HK-2 (cell line): ENCODE results near the gene ANGPTL4.
"Not testable (repeated sequence)": the region's sequence is repeated elsewhere in the genome, so short reads cannot be mapped to it uniquely, and the experiment has no call there.

Source experiments
- DNase-seq: peaks from one replicate; pipeline ENCODE4 v3.0.0-alpha.2; 2018; ENCODE audit not compliant: unreplicated experiment

ANGPTL4 gene

DNA sequence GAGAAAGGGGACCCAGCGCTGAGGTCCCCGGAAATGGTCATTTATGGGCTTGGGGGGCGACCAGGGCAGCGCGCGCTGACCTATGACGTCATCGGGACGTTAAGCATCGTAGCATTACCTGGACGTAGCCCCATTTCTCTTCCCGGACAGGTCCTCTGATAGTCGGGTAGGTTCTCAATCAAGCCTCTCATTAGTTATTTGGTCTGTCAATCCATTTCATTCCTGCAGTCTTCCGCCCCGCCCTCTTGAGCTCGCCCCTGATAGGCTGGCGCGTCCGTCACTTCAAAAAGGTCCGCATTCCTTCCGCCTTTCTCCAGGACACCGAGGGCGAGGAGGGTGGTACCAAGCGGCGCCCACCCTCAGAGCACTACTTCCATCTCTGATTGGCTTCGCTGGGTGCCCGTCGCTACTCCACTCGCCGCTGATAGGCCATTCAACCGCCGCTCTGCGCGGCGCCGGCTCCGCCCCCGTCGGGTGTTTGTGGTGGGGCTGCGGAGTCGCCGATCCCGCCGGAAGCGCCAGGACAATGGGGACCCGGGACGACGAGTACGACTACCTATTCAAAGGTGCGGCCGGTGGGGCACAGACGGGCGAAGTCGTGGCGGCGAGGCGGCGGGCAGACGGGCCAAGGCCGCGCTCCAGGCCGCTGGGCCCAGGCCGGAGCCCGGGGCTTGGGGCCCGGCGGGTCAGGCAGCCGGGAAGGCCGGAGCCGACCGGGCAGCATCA, 26.1 kb downstream of the ANGPTL4 start, which contains the start of gene RAB11B:
Gene RAB11B, plus strand, starts transcription at position 470 of the 726 bp plus-strand sequence. Its CDS starts 57 bp downstream, at position 527.
- DNase-seq, result peak; percentile 100

DNA sequence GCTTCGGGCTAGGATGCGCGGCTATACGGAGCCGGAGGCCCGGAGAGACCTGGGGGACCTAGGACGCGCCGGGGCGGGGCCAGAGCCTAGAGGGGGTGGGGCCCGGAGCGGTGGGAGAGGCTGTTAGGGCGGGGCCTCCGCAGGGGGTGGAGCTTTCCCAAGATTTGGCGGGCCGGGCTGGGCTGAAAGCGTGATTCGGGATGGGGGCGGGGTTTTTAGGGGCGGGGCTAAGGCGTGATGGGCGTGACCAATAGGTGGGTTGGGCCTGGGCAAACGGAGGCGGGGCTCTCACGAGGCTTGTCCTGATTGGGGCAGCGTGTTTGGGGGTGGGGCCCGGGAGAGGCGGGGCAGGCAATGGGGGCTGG, 26.6 kb downstream of the ANGPTL4 start:
- DNase-seq, result peak; percentile 96

DNA sequence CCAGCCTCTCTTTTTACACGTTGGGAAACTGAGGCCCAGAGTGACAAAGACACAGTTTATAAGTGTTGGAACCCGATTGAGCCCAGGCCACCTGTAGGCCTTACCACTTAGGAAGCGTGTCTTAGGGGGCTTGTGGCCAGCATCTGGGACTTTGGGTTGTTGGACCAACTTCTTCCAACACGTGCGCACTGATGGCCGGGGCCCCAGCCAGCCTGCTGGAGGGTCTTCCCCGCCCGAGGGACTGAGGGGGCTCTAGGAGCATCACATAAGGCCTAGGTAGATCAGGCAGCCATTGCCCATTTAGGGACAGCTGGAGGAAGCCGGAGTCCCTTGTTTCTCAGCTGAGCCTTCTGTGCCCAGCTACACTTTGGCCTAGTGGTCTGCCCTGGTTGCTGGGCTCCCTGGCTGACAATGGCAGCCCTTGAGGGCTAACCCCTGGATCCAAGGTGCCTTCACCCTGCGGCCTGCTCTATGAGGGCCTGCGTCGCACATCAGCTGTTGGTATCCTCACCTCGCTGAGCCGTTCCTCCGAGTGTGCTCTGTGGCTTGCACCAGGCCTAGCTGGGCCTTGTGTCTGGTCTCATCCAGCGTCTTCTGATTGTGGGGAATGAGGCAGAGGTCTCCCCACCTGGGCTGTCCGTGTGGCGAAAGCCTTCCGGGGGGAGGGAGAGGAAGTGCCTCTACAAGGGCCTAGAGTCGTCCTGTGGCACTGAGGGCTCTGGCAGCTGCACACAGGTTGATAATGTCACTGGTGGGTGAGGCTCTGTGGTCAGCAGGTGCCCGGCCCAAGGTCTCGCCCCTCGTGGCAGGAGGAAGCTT, 27.5 kb downstream of the ANGPTL4 start:
- no peak for DNase-seq

DNA sequence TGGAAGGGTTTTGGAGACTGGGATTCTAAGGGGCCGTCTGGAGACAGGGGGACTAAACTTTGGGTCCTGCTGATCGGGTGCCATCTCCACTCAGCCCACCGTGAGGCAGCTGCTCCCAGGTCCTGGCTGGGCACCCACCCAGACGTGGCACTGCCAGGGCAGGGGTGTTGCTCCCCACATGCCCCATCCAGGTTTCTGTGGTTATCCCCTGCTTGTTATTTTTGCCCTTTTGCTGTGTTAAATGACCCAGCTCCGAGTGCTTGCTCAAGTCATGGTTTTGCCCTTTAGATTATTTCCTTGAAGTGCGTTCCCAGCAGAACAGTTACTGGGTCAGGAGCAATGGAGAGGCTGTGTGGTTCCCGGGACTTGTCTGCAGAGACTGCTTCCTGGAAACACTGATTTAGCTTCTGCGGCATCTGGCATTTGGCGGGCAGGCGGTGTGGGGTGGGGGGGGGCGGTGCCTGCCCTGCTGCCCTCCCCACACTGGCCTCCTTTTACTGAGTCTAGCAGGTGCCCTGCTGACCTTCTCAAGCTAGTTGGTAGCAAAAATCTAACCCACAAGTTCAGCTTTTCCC, 28.1 kb downstream of the ANGPTL4 start:
- no peak for DNase-seq

DNA sequence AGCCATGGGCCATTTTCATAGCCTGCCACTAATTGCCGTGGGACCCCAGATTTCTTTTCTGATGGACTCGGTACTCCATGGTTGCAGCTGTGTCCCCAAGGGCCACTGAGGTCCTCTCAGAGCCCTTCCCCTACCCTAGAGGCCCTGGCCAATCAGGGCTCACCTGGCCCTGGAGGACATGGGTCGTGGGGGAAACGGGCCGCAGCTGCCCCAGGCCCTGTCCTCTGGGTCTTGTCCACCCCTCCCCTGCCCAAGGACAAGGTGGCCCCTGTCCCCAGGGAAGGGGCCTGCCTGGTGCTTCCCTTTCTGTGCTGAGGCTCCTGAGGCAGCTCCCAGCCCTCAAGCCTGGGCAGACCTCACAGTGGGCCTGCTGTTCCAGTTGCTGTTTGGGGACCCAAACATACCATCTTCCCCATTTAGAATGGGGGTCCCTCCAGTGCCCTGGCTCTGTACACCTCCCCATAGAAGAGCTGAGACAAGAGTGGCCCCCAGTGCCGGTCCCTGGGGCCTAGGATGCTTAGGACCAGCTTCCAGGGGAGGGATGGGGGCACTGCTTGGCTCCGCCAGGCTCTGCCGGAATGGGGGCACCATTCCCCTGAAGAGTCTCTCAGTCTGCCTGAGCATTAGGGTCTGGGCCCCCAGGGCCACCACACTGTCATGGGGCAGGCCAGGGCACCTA, 29.4 kb downstream of the ANGPTL4 start:
- no peak for DNase-seq

DNA sequence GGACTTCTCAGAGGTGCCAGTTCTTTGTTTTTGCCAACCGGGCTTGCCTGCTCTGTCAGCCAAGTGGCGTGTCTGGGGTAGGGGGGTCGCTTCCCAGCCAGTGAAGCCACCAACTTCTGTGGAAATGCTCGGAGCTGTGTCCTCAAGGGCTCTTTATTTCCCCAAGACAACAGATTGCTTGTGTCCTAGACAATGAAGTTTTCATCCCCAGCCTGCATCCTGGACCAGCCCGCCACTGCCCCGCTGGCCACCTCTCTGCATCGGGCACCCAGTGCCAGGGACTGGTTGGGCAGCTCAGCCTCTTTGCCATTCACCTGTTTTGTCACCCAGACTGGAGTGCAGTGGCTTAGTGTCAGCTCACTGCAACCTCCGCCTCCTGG, 29.9 kb downstream of the ANGPTL4 start:
- no peak for DNase-seq

DNA sequence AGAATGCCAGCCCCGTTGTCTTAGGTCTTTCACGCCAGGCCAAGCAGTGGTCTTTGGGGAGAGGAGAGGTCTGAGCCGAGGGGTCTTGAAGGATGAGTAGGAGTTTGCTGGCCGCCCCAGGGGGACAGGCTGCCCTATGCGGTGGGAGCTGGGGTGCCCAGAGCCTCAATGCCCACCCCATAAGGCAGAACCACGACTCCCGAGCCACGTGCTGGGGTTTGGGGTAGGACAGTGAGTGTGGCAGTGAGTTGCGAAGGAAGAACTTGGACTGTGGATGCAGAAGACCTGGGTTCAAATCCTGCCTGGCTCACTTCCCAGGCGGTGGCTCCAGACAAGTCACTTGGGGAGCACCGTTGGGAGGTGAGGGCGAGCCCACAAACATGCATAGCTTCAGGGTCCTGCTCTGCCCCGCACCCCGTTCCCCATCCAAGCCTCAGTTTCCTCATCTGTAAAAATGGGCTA, 31.7 kb downstream of the ANGPTL4 start:
- DNase-seq, result no peak

DNA sequence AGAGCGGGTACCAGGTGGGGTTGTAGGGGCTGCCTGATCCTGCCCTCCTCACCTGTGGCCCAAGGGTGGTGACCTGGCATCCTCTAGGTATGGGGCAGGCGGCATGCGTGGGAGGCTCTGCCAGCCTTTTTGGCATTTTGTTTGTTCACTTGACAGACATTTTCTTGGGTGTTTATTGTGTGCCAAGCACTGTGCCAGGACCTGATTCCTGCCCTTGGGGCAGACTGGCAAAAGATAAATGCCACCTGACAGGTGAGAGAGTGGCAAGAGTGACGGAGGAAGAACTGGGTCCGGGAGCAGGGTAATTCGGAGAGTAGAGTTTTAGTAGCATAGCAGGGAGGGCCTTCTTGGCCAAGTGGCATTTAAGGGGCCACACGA, 32.2 kb downstream of the ANGPTL4 start:
- DNase-seq, result no peak

DNA sequence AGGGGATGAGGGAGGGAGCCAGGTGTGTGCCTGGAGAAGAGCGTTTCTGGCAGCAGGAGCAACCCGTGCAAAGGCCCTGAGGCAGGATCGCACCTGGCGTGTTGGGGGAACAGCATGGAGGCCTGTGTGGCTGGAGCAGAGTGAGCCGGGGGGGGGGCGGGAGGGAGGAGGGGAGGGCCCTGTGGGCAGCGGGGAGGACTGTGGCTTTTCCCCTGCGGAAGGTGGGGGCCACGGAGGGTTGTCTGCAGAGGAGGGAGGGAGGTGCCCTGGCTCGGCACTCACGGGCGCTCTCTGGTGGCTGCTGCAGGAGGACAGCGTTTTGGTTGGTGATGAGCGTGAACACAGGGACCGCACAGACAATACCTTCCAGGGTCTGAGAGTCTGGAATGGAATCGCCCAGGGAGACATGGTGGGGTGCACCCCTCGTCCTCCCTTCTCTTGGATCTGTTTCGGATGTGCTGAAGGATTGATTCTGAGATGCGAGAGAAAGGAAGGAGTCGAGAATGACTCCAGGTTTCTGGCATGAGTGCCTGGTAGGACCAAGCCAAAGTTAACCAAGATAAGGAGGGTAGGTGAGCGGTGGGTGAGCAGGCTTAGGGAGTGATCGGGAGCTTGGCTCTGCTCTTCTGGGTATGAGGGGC, 32.7 kb downstream of the ANGPTL4 start:
- DNase-seq, result peak; percentile 63

DNA sequence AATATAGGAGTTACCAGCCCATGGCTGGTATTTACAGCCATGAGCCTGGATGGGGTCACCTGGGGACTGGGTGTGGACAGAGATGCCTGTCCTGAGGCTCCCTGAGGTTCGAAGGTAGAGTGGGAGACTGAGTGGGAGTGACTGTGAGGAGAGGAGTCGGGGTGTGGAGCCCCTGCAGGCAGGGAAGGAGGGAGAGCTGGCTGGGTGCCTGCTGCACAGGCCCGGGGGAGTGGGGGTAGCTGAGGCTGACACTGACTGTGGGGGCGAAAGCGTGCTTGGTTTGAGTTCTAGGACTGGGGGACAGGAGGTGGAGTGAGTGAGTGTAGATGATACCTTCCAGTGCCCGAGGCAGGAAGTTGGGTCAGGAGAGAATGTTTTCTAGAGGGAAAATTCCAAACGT, 33.3 kb downstream of the ANGPTL4 start:
- DNase-seq, result peak; percentile 18

DNA sequence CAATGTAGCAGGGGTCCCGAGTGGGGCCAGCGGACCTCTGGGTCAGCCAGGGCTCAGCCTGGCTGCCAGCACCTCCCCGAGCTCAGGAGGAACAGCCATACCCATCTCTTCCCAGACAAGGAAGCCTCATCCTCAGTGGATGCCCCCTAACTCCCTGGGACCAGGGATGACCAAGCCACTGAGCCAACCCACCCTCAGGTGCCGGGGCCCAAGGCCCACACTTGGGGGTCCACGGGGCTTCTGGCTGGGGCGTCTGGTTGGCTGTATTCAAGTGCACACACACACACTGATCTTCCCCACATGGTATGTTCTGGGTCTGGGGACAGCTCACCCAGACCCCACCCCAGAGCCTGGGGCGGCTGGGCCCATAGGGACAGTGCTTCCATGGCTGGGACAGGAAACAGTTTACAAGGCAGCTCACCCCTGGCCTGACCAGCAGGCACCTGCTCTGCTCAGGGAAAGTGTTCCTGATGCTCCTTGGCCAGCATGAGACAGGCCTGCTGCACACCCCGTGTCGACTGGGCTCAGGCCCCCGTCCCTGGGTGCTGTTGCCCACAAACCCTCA, 33.9 kb downstream of the ANGPTL4 start:
- DNase-seq, result no peak

DNA sequence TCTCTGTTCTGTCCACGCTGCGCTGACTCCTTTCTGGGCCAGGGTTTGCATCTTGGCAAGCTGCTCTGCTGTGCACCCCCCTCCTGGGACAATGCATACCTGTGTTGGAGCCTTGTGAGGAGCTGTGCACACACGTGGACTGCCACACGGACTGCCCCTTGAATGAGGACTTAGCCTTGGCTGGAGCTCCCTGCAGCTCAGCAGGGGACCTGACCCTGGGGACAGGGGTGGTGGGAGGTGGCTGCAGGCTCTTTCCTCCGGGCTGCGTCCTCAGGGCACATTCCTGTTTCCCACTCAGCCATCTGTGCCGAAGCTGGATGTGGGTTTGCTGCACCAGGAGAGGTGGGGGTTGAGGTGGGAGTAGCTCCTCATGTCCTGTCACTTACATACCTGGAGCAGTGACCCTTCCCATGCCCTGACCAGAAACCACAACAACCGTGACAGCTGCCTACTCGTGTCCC, 34.4 kb downstream of the ANGPTL4 start:
- peak; percentile 69 for DNase-seq

DNA sequence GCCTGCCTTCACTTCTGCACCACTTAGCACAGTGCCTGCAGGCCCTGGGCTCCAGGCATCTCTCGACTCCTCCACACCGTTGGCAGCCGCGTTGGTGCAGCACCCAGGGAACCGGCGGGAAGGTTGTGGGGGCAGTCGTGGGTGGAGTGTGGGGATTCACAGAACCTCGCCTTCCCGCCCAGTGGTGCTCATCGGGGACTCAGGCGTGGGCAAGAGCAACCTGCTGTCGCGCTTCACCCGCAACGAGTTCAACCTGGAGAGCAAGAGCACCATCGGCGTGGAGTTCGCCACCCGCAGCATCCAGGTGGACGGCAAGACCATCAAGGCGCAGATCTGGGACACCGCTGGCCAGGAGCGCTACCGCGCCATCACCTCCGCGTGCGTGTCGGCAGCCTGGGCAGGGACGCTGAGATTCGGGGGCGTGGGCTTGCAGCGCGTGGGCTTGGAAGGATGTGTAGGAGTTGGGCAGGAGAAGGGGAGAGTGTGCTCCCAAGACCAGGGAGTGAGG, 35.8 kb downstream of the ANGPTL4 start:
- DNase-seq, result no peak

DNA sequence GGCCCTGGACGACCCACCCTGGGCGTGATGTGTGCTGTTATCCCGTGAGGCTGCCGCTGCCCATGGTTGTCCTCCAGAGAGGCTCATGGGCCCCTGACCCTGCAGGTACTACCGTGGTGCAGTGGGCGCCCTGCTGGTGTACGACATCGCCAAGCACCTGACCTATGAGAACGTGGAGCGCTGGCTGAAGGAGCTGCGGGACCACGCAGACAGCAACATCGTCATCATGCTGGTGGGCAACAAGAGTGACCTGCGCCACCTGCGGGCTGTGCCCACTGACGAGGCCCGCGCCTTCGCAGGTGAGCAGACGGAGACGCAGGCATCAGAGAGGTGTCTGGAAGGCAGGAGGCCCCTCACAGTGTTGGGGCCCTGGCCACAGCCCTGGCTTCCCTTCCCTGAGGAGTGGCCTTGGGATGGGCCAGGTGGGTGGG, 38.0 kb downstream of the ANGPTL4 start:
- DNase-seq, result no peak

DNA sequence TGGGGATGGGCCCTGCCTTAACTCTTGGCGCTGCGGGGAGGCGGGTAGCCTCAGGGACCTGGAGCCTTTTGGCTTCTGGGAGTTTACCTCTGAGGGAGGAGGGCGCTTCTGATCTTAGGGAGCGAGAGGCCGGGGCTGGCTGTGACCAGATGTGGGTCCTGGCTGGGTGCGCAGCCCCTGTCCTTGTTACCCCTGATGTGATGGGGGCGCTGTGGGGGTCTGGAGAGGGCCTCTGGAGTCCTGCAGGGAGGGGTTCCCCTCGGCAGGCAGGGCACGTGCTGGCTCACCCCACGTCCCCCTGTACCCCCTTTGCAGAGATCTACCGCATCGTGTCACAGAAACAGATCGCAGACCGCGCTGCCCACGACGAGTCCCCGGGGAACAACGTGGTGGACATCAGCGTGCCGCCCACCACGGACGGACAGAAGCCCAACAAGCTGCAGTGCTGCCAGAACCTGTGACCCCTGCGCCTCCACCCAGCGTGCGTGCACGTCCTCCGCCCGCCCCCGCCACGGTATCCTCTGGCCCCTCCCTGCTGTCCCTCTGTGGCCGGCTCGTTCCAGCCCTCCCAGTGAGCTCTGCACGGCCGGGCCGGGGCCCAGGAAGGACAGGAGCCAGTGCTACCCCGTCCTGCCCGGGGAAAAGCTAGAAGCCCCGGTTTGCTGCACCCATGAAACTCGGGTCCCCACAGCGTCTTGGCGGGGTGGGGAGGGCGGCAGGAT, 39.3 kb downstream of the ANGPTL4 start:
- DNase-seq, result no peak

DNA sequence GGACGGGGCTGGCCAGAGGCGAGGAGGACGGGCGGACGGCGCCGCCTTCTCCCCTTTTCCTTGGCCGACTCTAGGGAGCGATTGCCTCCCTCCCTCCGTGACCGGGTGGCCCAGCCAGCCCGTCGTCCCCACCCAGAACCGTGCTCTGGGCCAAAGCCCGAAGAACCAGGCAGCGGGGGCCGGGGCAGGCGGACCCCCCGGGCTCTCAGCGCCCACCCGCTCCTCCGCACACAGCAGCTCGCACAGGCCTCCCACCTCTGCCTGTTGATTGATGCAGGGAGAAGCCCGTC, 39.8 kb downstream of the ANGPTL4 start:
- no peak for DNase-seq

DNA sequence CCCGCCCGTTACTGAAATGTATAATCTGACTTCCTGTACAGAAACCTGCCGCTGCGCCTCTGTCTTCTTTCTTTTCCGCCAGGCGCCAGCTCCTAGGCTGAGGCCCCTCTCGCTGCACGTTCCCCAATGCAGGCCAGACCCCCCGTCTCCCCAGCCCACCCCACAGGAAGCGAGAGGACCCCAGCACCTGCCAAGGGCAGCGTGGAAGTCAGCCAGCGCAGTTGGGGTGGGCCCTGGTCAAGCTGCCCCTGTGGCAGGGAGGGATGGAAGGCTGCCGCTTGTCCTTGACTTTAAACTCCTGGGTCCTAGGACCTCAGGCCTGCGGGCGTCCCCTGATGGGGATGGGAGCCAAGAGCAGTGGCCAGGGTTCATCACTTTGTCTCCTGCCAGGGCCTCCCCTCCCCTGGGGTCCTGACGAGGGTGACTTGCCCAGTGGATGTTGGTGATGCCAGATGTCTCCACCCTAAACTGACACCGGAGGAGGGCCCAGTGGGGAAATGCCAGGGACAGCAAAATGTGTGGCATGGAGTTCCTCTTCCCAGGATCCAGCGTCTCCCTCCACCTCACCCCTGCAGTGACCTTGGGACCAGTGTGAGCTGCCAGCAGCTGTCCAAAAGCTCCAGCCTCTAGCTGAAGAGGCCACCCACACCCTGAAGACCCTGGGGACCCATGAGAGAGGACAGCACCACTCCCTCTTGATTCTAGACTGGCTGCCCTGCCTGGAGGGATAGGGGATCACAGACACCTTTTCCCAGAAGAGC, 40.6 kb downstream of the ANGPTL4 start:
- DNase-seq, result no peak

DNA sequence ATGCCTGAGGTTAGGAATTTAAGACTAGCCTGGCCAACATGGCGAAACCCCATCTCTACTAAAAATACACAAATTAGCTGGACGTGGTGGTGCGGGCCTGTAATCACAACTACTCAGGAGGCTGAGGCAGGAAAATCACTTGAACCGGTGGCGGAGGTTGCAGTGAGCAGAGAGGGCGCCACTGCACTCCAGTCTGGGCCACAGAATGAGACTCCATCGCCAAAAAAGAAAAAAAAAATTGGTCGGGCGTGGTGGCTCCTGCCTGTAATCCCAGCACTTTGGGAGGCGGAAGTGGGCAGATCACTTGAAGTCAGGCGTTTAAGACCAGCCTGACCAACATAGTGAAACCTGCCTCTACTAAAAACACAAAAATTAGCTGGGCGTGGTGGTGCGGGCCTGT, 46.8 kb downstream of the ANGPTL4 start:
- DNase-seq, result not testable (repeated sequence)

DNA sequence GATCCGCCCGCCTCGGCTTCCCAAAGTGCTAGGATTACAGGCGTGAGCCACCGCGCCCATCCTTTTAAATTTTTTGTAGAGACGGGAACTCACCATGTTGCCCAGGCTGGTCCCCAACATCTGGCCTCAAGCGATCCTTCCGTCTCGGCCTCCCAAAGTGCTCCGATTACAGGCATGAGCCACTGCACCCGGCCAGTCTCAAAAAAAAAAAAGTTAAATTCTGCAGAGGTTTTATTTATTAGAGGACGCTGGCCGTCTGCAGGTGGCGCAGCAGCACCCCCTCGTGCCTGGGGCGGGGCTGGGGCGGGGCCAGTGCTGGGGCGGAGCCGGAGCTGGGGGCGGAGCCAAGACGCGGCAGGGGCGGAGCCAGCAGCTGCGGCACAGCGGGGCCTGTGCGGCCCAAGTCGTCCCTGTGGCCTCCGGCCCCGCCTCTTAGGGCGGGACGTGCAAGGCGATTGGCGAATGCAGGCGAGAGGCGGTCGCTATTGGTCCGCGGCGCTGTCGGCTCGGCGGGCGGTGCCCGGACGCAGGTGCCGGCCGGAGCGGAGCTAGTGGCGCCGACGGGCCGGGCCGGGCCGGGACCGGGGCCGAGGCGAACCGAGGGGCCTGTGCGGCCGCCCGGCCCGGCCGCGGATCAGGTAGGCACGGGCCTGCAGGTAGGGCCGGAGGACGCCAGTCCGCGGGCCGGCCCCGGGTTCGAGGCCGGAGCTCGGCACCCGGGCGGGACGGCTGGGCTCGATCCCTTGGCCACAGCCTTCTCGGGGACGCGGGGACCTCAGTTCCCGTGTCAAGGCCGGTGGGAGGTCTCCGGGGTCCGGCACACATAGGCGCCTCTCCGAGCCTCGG, 49.1 kb downstream of the ANGPTL4 start, which contains the start of gene MARCHF2:
Gene MARCHF2, plus strand, starts transcription at position 523 of the 846 bp plus-strand sequence. CDS start 8,536 bp downstream, outside the sequence.
- peak; percentile 97 for DNase-seq
